Measurements from ENCODE around the gene SPINDOC. TPM values are rescaled to one million over a fixed set of nuclear protein-coding genes. Genes with fewer than 3 reads are reported as not detected.

SPINDOC gene
- total RNA-seq, 1 experiment from 2014 or later = 50.9 TPM

DNA sequence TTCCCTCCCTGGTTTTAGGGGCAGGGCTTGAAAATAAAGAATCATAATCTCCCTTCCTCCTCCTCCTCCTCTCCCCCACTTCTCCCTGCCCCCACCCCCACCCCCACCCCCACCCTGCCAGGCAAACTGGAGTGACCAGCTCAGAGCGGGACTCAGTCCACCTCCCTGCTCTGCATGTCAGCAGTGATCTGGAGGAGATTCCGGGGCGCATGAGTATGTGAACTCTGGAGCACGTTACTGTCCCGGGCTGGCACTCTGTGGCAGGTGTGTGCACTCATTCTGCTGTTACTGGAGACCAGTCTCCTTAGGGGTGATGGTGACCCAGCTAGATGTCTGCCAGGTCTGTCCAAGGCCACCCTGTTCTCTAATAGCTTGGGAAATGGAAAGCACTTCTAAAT is 59.5 kb downstream of the SPINDOC start:
- no peak overlapping the region; the same call in 1 of the 2 replicates for H3K4me2 ChIP-seq (ENCODE audit: low read length)
- CTCF ChIA-PET = interaction anchor here (1.1 kb wide), 2 partner anchors 25 to 28 kb away, joined by 3 read pairs; no protein-coding TSS in a partner anchor

More for the DNA sequence above, 59.5 kb downstream of the SPINDOC start:
- no TSS peak for BruUV-seq (replicated peaks)
- Histone ChIP-seq H3K4me1 (ENCODE audit: control insufficient read depth in 1 of 2, insufficient read depth in 2 of 2, low read length in 2 of 2) (peaks cover 7 to 26% of the 10 kb centered on the region in 2 experiments), H3K9me2 (ENCODE audit: insufficient read depth) (no peaks in the 10 kb centered on the region), H3K79me2 (ENCODE audit: insufficient read depth, low read length) (peaks cover 87% of the 10 kb centered on the region), H3K9ac (ENCODE audit: low read length) (no peak overlapping the region), H3K4me3 (replicated peaks in 1 of 2; ENCODE audit: low read depth in 1 of 2, low read length in 2 of 2) (no peak overlapping the region), H2AFZ (ENCODE audit: low read depth, low read length, poor library complexity, severe bottlenecking) (no peak overlapping the region), H4K20me1 (ENCODE audit: insufficient read depth) (peaks cover 5% of the 10 kb centered on the region; the same call in 1 of the 2 replicates), H3K36me3 (ENCODE audit: control insufficient read depth in 1 of 2, insufficient read depth in 2 of 2, low read length in 2 of 2) (peaks cover 0 to 5% of the 10 kb centered on the region in 2 experiments; a peak in 1 of 4 replicates), H3K27me3 (ENCODE audit: insufficient read depth, low read length) (no peaks in the 10 kb centered on the region), H3K27ac (ENCODE audit: low read depth, low read length) (no peak overlapping the region), H3K9me3 (ENCODE audit: control insufficient read depth in 1 of 2, insufficient read depth in 1 of 2, low read depth in 1 of 2, low read length in 2 of 2) (no peaks in the 10 kb centered on the region)
- ATAC-seq = no peak
- intact Hi-C loops (cut with micrococcal nuclease) = loop anchor here (5.0 kb wide), 1 partner anchor 35 kb away; the partner anchor contains the start of gene MARK2
- POLR2A ChIA-PET = interaction anchor here (1.2 kb wide), 1 partner anchor 35 kb away, joined by 3 read pairs; no protein-coding TSS in a partner anchor
- RAD21 ChIA-PET (ENCODE audit: low non-redundant PET in 1 of 2, low total read pairs in 2 of 2, uncharacterized antibody in 2 of 2, unreplicated experiment in 2 of 2) = interaction anchor here in 1 of 2 experiments (1.4 kb wide), 1 partner anchor 36 kb away, joined by 3 read pairs; no protein-coding TSS in a partner anchor
- TF ChIP-seq ELF1 (IDR thresholded peaks at IDR 0.05; ENCODE audit: borderline replicate concordance, low read depth) (no peak), MAX (IDR thresholded peaks at IDR 0.05) (no peak), CBX3 (IDR thresholded peaks at IDR 0.05; ENCODE audit: low read depth) (no peak), SIN3A (IDR thresholded peaks at IDR 0.05; ENCODE audit: low read depth) (no peak), EZH2 (IDR thresholded peaks at IDR 0.05) (no peak), EZH2phosphoT487 (IDR thresholded peaks at IDR 0.05; ENCODE audit: borderline replicate concordance) (no peak), EGR1 (IDR thresholded peaks at IDR 0.05; ENCODE audit: low read depth) (no peak), POLR2AphosphoS5 (IDR thresholded peaks at IDR 0.05; ENCODE audit: low read depth, low read length) (no peak), ZNF274 (IDR thresholded peaks at IDR 0.05; ENCODE audit: low read depth, low read length) (no peak), POLR2A (IDR thresholded peaks at IDR 0.05; ENCODE audit: borderline replicate concordance, extremely low read depth, insufficient read depth, insufficient read length) (no peak), RAD21 (IDR thresholded peaks at IDR 0.05; ENCODE audit: low read depth) (no peak), JUND (IDR thresholded peaks at IDR 0.05) (no peak), ZFX (IDR thresholded peaks at IDR 0.05) (no peak), YY1 (IDR thresholded peaks at IDR 0.05; ENCODE audit: extremely low read depth, insufficient replicate concordance, low read depth, low read length) (no peak), TCF7L2 (IDR thresholded peaks at IDR 0.05; ENCODE audit: borderline replicate concordance, extremely low read depth, insufficient read depth, insufficient read length) (no peak)
- TF ChIP-seq, protein P1, sequence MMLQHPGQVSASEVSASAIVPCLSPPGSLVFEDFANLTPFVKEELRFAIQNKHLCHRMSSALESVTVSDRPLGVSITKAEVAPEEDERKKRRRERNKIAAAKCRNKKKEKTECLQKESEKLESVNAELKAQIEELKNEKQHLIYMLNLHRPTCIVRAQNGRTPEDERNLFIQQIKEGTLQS (IDR thresholded peaks at IDR 0.05) = no peak
- TF ChIP-seq, protein P2, sequence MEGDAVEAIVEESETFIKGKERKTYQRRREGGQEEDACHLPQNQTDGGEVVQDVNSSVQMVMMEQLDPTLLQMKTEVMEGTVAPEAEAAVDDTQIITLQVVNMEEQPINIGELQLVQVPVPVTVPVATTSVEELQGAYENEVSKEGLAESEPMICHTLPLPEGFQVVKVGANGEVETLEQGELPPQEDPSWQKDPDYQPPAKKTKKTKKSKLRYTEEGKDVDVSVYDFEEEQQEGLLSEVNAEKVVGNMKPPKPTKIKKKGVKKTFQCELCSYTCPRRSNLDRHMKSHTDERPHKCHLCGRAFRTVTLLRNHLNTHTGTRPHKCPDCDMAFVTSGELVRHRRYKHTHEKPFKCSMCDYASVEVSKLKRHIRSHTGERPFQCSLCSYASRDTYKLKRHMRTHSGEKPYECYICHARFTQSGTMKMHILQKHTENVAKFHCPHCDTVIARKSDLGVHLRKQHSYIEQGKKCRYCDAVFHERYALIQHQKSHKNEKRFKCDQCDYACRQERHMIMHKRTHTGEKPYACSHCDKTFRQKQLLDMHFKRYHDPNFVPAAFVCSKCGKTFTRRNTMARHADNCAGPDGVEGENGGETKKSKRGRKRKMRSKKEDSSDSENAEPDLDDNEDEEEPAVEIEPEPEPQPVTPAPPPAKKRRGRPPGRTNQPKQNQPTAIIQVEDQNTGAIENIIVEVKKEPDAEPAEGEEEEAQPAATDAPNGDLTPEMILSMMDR (IDR thresholded peaks at IDR 0.05 in 2 of 3, conservative IDR thresholded peaks at IDR 0.05 in 1 of 3; ENCODE audit: borderline replicate concordance in 1 of 3, insufficient read depth in 1 of 3, low read depth in 2 of 3, low read length in 2 of 3) = no peak
- no peak for DNase-seq (ENCODE audit: low read depth, low spot score)
